ENCODE results near the gene ZBTB16. TPM values are rescaled to one million over a fixed set of nuclear protein-coding genes. Genes with fewer than 3 reads are reported as not detected.
A peak's percentile ranks its signal among the peaks of the same experiment; 100 is the strongest.

The ZBTB16 gene
- total RNA-seq, 4 donors from 2014 or later: 82.7 to 375 (median 189) TPM

DNA sequence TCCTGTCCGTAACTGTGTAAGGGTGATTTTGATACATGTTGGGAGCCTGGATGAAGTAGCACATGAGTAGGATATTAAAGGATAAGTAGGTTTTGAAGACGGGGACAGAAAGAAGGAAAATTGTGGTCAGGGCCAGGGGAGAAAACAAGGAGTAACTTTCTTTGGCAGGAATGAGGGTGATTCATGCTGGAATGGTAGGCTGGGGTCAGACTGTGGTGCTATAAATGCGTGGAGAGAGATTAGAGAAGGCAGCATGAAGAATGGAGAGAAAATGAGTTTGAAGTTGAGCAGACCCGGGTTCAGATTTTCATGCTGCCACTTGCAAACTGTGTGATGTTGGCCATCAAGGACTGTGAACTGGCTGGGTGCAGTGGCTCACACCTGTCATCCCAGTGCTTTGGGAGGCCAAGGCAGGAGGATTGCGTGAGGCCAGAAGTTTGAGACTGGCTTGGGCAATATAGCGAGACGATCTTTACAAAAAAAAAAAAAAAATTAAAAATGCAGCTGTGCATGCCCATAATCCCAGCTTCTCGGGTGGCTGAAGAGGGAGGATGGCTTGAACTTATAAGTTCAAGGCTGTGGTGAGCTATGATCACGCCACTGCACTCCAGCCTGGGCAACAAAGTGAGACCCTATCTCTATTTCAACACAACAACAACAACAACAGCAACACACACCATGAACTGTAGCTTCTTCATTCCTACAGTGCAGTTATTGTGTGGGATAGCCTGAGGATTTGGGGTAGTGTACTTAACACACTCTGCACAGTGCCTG lies 22.3 kb downstream of the ZBTB16 start:
- ATAC-seq (ENCODE audit: low FRiP score) (peak; percentile 49), DNase-seq (ENCODE audit: low spot score) (no peak)

DNA sequence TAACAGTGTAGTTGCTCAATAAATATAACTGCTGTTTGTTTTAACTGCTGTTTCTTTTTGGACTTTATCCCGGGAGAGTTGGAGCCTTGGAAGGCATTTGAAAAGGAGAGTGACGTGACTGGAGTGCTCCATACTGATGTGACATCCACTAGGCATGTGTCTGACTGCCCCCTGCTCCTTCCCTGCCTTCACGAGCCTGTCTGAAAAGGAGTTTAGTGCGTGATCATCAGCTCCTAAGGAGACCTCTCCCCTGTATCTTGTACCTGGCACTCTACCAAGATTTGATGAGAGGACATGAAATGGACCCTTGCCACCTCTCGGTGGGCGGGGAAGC lies 22.9 kb downstream of the ZBTB16 start:
- ATAC-seq (ENCODE audit: low FRiP score) (no peak), DNase-seq (ENCODE audit: low spot score) (no peak)
- TF ChIP-seq, protein P1, sequence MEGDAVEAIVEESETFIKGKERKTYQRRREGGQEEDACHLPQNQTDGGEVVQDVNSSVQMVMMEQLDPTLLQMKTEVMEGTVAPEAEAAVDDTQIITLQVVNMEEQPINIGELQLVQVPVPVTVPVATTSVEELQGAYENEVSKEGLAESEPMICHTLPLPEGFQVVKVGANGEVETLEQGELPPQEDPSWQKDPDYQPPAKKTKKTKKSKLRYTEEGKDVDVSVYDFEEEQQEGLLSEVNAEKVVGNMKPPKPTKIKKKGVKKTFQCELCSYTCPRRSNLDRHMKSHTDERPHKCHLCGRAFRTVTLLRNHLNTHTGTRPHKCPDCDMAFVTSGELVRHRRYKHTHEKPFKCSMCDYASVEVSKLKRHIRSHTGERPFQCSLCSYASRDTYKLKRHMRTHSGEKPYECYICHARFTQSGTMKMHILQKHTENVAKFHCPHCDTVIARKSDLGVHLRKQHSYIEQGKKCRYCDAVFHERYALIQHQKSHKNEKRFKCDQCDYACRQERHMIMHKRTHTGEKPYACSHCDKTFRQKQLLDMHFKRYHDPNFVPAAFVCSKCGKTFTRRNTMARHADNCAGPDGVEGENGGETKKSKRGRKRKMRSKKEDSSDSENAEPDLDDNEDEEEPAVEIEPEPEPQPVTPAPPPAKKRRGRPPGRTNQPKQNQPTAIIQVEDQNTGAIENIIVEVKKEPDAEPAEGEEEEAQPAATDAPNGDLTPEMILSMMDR (IDR thresholded peaks at IDR 0.05): no peak

More for the DNA sequence above, 22.3 kb downstream of the ZBTB16 start:
- TF ChIP-seq, protein P1 (IDR thresholded peaks at IDR 0.05): no peak

DNA sequence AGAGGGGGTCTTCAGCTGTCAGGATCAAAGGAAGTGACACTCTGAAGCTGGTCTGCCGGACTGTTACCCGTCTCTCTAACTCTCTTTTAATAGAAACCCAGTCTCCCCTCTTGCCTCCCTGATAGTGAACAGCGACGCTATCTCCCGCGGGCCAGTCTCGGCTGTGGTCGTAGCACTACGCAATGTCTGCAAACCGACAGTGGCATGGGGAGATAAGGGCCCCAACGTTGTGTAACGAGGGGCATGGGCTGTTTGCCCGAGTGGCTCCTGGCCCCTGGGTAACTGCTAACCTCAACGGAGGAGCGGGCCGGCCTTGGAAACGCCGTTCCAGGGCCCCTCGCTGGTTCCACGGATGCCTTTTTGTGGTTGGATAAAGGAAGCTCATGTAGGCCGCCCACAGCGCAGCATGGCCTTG lies 23.3 kb downstream of the ZBTB16 start:
- ATAC-seq (ENCODE audit: low FRiP score): no peak
- TF ChIP-seq, protein P1 (IDR thresholded peaks at IDR 0.05): no peak
- DNase-seq (ENCODE audit: low spot score): no peak

DNA sequence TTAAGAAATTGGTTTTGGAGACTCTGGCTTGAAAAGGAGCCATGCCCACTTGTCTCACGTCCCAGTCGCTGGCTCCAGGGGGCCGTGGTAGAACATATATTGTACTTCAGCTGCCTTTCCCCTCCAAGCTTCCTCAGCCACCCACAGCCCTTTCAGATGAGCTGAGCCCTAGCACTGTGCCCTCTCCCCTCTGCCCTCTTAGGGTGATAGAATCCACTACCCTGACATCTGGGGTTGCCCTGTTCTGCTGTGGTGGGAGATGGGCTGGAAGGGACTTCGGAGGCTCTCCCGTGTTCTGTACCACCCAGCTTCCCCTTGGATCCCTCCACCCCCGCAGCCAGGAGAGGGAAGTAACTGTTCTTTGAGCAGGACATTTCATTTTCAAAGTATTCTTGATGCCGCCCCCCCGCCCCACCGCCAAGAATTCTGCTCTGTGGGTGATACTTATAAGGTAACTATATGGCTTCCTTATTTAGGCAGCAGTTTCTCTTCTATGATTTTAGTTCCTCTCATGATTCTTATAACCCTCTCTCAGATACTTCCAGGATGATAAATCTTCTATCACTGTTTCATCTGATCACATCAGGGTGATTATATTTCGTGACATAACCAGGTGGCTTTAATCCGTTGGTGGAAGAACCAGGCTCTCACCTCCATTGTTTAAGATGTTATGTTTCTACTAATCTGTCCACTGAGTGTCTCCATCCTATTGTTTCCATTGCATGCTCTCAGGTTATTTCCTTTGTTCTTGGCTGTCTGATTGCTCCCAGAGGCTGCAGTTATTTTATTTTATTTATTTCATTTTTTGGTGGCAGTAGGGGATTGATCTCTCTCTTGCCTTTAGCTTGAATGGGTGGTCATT lies 24.1 kb downstream of the ZBTB16 start:
- DNase-seq (ENCODE audit: low spot score) (no peak), ATAC-seq (ENCODE audit: low FRiP score) (no peak)
- TF ChIP-seq, protein P1 (IDR thresholded peaks at IDR 0.05): no peak

DNA sequence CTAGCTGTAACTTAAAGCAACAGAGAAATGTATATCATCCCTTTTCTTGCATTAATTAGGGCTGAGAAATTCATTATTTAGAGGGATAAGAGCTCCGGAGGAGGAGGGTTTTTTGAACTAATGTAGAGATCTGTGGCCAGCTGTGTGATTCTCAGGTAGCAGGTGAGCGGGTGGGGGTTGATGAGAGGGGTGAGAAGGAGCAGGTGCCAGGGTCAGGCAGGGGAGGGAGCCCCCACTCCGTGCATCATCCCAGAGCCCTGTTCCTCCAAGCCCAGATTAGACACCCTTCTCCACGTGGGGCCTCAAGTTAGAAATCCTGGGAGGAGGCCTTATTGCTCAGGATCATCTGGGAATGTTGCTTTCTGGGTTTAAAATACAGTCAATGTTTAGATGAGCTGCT lies 24.9 kb downstream of the ZBTB16 start:
- DNase-seq (ENCODE audit: low spot score) (no peak), ATAC-seq (ENCODE audit: low FRiP score) (no peak)
- TF ChIP-seq, protein P1 (IDR thresholded peaks at IDR 0.05): no peak

DNA sequence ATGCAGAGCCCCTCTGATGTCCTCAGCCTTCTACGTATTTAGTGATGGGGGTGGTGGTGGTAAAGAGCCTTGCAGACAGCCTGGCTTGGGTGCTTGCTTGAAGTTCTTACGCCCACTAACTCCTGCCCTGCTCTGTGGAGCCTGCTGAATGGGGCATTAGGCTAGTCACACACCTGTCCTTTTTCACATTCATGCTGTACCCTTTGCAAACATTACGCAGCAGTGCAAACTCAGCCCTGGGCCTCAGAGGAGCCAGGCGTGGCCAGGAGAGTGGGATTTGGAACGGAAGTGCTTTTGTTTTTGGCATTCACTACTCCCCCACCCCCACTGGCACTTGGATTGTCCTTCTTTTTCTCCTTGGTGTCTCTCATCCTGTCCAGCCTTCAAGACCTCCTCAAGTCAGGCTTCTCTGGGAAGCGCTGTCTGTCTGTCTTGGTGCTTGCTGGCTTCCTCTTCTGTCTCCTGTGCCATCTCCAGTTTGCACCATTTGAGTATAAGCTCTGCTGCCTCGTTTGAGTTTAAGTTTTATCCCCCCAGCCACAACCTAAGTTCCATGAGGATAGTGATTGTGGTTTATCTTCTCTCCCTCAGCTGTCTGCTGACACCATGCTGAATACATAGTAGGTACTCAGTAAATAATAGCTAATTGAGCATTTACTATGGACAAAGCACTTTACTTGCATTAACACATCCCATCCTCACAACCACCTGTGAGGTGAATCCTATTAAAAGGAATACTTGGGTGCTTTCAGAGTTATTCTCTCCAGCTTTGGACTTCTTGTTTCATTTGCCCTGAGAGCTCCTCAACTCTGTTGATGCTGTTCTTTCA lies 26.7 kb downstream of the ZBTB16 start:
- ATAC-seq (ENCODE audit: low FRiP score) (no peak), DNase-seq (ENCODE audit: low spot score) (no peak)
- TF ChIP-seq, protein P1 (IDR thresholded peaks at IDR 0.05): no peak

Measured in omental fat pad (tissue), 4 donors.